ENCODE results near the gene PRKRA. TPM values are rescaled to one million over a fixed set of nuclear protein-coding genes. Genes with fewer than 3 reads are reported as not detected.
"Not testable (repeated sequence)": the region's sequence is repeated elsewhere in the genome, so short reads cannot be mapped to it uniquely, and the experiment has no call there.

PRKRA gene
- polyA plus RNA-seq, 3 donors from 2014 or later = 37.7 to 57.7 (median 39.6) TPM

DNA sequence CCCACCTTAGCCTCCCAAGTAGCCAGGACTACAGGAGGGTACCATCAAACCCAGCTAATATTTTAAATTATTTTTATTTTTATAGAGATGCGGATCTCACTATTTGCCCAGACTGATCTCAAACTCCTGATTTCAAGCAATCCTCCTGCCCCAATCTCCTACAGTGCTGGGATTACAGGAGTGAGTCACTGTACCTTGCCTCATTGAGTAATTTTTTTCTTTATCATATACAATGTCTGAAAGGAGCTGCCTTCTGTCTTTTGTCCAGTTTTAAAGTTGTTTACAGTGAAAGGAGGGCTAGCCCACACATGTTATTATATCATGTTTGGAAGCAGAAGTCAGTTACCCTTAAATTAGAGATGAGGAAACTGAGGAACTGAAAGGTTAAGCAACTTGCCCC is 32.5 kb downstream of the PRKRA start:
- Mint-ChIP-seq H3K36me3 (no peaks in the 10 kb centered on the region), H3K4me3 (no peak overlapping the region), H3K4me1 (peaks cover 16 to 20% of the 10 kb centered on the region in 2 donors), H3K9me3 (no peaks in the 10 kb centered on the region), H3K27me3 (ENCODE audit: low read depth in 3 of 3) (peaks cover 0 to 2% (median 0%) of the 10 kb centered on the region in 3 donors), H3K27ac (no peak overlapping the region)
- DNase-seq = no peak

DNA sequence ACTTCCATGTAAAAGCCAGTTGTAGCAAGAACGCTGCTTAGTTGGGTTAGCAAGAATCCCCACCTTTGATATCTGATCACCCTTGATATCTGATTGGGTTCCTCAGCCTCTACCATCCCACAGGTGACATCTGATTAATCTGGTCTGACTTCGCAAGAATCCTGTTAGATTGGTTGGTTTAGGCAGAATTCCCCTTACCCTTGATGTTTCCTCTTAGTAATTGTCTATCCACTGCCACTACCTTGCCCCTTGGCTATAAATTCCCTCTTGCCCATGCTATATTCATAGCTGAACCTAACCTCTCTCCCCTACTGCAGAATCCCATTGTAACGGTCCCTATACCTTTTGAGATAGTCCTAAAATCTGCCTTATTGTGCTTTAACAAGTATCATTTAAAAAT is 33.1 kb downstream of the PRKRA start:
- H3K27ac Mint-ChIP-seq = no peak overlapping the region
- DNase-seq = no peak
- H3K27me3 Mint-ChIP-seq (ENCODE audit: low read depth in 3 of 3) = peaks cover 0 to 4% (median 0%) of the 10 kb centered on the region in 3 donors
- no peaks in the 10 kb centered on the region for H3K9me3 Mint-ChIP-seq
- peaks cover 20 to 25% of the 10 kb centered on the region in 2 donors for H3K4me1 Mint-ChIP-seq
- no peak overlapping the region for H3K4me3 Mint-ChIP-seq
- no peaks in the 10 kb centered on the region for H3K36me3 Mint-ChIP-seq

DNA sequence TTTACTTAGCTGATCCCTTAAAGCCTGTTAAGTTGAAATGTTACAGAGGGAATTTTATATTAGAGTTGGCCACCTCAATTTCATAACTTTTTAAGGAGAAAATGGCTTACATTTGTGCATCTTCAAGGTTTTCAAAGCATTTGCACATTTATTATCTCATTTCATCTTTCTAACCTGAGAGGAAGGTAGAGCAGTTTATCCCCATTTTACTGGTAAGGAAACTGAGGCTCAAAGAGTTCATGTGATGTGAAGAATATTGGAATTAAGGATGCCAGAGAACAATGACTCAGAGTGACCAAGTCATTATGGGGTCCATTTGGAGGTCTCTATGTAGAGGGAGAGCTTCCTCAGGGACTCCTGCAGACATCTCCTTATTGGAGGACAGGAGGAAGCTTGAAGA is 35.0 kb downstream of the PRKRA start:
- Mint-ChIP-seq H3K27ac (no peak overlapping the region), H3K27me3 (ENCODE audit: low read depth in 3 of 3) (peaks cover 0 to 4% (median 0%) of the 10 kb centered on the region in 3 donors), H3K4me1 (peaks cover 20 to 25% of the 10 kb centered on the region in 2 donors), H3K9me3 (no peaks in the 10 kb centered on the region), H3K4me3 (no peak overlapping the region), H3K36me3 (no peaks in the 10 kb centered on the region)
- no peak for DNase-seq

DNA sequence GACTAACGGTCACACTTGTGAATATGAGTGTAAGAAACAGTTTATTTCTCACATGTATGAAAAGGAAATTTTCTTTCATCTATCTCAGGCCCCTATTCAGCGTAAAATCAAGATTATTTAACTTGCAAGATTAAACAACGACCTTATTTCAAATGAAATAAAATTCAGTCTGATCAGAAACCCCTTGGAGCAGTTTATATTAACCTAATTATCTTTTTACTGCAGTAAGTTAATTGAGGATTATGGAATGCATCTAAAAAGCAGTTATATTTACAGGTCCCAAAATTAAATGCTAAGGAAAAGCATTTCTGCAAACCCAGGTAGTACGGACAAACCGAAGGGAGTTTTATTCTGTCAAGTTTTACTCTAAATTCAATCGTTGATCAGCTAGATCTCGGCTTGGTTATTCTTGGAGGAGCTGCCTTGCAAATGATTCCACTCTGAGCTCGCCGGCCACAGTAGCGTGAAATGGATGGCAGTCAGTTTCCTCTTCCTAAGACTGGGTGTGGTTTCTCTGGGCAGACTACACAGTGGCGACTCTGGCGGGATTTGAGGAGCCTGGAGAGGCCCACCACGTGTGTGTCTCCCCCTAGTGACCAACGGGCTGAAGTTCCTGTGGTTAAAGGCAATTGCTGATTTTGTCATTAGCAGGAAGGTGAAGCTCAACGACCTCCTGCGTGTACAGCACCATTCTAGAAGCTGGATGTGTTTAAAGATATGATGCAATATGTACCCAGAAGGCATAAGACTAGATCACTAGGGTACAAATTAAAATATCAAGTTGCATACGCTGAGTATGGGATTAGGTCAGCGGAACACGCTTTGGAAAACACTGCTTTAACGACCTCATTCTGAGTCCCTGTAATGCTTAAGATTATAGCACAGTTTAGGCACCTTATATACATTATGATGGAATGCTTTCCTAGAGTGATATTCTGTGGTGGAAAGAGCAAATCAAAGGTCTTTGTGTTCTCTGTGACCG is 36.4 kb downstream of the PRKRA start:
- Mint-ChIP-seq H3K9me3 (no peaks in the 10 kb centered on the region), H3K4me1 (peaks cover 20 to 25% of the 10 kb centered on the region in 2 donors), H3K27me3 (ENCODE audit: low read depth in 3 of 3) (peaks cover 0 to 7% (median under 1%) of the 10 kb centered on the region in 3 donors), H3K27ac (peak overlapping the region; percentile 81 to 96 (median 90)), H3K4me3 (peak overlapping the region; percentile 86 to 97 (median 94)), H3K36me3 (no peaks in the 10 kb centered on the region)
- peak; percentile 72 to 76 (median 75) for DNase-seq

DNA sequence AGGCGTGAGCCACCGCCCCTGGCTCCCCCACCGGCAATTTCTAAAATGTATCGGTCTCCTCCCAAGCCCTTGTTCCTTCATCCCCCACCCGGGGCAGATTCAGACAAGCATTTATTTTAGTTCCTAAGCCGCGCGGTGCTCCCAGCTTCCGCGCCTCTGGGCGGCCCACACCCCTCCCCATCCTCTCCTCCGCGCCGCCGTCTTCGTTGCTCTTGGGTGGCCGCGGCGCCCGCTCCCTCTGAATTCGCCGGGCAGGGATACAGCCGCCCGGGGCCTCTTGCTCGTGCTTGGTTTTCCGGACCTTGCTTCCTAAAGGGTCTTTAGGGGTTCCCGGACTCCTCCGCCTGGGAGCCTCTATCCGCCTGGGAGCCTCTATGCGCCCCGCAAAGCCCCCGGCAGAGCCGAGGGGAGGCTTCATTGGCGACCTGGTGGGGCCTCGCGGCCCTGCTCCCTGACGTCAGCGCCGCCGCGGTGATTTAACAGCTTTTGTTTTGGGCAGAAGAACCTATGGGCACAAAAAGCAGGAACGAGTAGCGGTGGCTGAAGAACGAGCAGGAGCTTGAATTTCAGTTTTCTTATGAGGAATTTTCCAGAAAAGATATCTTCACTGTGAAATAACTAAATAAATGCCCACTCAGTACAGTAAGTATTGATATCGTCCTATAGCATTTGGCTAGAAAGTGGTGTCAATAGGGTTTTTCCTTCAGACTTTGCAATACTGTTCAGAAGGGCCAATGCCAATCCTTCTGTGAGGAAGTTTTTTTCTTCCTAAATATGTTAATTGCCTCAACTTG is 37.3 kb downstream of the PRKRA start:
- Mint-ChIP-seq H3K27me3 (ENCODE audit: low read depth in 3 of 3) (peaks cover 0 to 7% (median 2%) of the 10 kb centered on the region in 3 donors), H3K27ac (peak overlapping the region; percentile 81 to 96 (median 90)), H3K4me3 (peak overlapping the region; percentile 86 to 97 (median 94)), H3K36me3 (no peaks in the 10 kb centered on the region), H3K9me3 (no peaks in the 10 kb centered on the region), H3K4me1 (peaks cover 20 to 25% of the 10 kb centered on the region in 2 donors)
- peak; percentile 73 to 80 (median 78) for DNase-seq

GRCh38 chr2:178412453-178412852 is 38.5 kb downstream of the PRKRA start:
- H3K9me3 Mint-ChIP-seq = not testable (repeated sequence)
- Mint-ChIP-seq H3K27ac (peak overlapping the region in 3 of 6 donors; percentile 83 to 94 (median 94)), H3K4me1 (peaks cover 20 to 25% of the 10 kb centered on the region in 2 donors)

DNA sequence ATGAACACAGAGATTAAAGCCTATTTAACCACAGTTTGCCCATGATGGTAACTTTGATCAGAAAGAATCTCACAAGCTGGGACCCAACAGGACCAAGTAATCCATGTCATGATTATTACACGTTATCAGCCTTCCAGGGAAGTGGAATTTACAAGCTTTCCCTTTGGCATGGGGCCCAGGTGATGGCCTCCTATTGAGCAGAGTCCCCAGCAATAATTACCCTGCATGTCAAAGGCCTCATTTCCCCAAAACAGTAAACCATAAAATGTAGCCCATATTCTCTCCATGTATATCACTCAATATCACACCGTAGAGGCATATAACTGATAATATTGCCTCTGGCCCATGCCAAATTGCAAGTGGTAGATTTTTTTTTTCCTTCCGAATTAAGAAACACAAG is 38.9 kb downstream of the PRKRA start:
- H3K27ac Mint-ChIP-seq = peak overlapping the region in 1 of 6 donors; percentile 11

More at GRCh38 chr2:178412453-178412852, 38.5 kb downstream of the PRKRA start:
- not testable (repeated sequence) for H3K36me3 Mint-ChIP-seq; DNase-seq; H3K27me3 Mint-ChIP-seq (ENCODE audit: low read depth in 3 of 3)
- peak overlapping the region in 3 of 5 donors; percentile 86 to 95 (median 91) for H3K4me3 Mint-ChIP-seq

GRCh38 chr2:178409261-178409660 is 41.7 kb downstream of the PRKRA start:
- Mint-ChIP-seq H3K9me3 (no peaks in the 10 kb centered on the region), H3K4me3 (no peak overlapping the region), H3K27me3 (ENCODE audit: low read depth in 3 of 3) (peaks cover 2 to 9% (median 6%) of the 10 kb centered on the region in 3 donors), H3K4me1 (peaks cover 10 to 14% of the 10 kb centered on the region in 2 donors), H3K36me3 (no peaks in the 10 kb centered on the region), H3K27ac (no peak overlapping the region)
- no peak for DNase-seq

More for the DNA sequence above, 38.9 kb downstream of the PRKRA start:
- Mint-ChIP-seq H3K4me1 (peaks cover 20 to 25% of the 10 kb centered on the region in 2 donors), H3K9me3 (no peaks in the 10 kb centered on the region), H3K27me3 (ENCODE audit: low read depth in 3 of 3) (peaks cover 0 to 8% (median 2%) of the 10 kb centered on the region in 3 donors), H3K36me3 (no peaks in the 10 kb centered on the region), H3K4me3 (peak overlapping the region in 3 of 5 donors; percentile 16 to 21 (median 17))
- no peak for DNase-seq

GRCh38 chr2:178404368-178404767 is 46.6 kb downstream of the PRKRA start:
- H3K36me3 Mint-ChIP-seq = no peaks in the 10 kb centered on the region
- no peak overlapping the region for H3K27ac Mint-ChIP-seq
- no peak for DNase-seq
- H3K27me3 Mint-ChIP-seq (ENCODE audit: low read depth in 3 of 3) = peaks cover 2 to 5% (median 4%) of the 10 kb centered on the region in 3 donors
- no peaks in the 10 kb centered on the region for H3K4me1 Mint-ChIP-seq
- no peaks in the 10 kb centered on the region for H3K9me3 Mint-ChIP-seq
- no peak overlapping the region for H3K4me3 Mint-ChIP-seq

- H3K4me1 Mint-ChIP-seq = no peaks in the 10 kb centered on the region
- no peaks in the 10 kb centered on the region for H3K9me3 Mint-ChIP-seq
- H3K27ac Mint-ChIP-seq = no peak overlapping the region
- no peak for DNase-seq
- H3K27me3 Mint-ChIP-seq (ENCODE audit: low read depth in 3 of 3) = peaks cover 2 to 5% (median 4%) of the 10 kb centered on the region in 3 donors
- no peaks in the 10 kb centered on the region for H3K36me3 Mint-ChIP-seq
- no peak overlapping the region for H3K4me3 Mint-ChIP-seq
Measured at GRCh38 chr2:178403671-178404306, 47.2 kb downstream of the PRKRA start.

- Mint-ChIP-seq H3K9me3 (no peaks in the 10 kb centered on the region), H3K27me3 (ENCODE audit: low read depth in 3 of 3) (peaks cover 2 to 5% (median 3%) of the 10 kb centered on the region in 3 donors), H3K27ac (no peak overlapping the region), H3K4me3 (no peak overlapping the region), H3K36me3 (no peaks in the 10 kb centered on the region), H3K4me1 (no peaks in the 10 kb centered on the region)
- DNase-seq = no peak
Measured at GRCh38 chr2:178401994-178402437, 49.0 kb downstream of the PRKRA start.

DNA sequence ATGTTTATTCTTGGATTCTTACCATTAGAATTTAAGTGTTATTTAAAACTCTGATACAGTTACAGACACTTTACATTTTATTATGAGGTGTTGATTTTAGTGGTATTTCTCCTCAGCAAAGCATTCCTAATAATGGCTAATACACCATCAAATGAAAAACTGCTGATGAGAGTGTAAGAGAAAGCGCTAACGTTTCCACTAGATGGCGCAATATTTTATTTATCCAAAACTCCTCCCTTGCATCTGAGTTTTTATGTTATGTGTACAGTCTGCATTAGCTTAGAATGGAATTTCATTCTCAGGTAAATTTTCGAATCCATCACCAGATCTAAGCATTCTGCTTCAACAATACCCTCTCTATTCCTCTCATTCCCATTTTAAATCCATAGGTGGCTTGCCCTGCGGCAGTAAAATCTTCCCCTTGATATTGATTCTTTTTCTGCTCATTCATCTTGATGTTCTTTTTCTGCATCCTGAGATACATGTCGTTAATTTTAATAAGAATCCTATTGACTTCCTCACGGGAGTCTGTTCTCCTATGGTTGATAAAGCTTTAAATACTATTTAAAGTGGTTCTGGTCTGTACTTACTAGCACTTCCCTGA is 53.9 kb downstream of the PRKRA start:
- Mint-ChIP-seq H3K27ac (no peak overlapping the region), H3K9me3 (no peaks in the 10 kb centered on the region), H3K4me1 (no peaks in the 10 kb centered on the region), H3K4me3 (no peak overlapping the region), H3K27me3 (ENCODE audit: low read depth in 3 of 3) (peaks cover 0 to 2% (median 2%) of the 10 kb centered on the region in 3 donors), H3K36me3 (no peaks in the 10 kb centered on the region)
- peak; percentile 5 to 27 (median 22) for DNase-seq

All from immature natural killer cell (primary cell).